WTC11 (cell line): Measurements from ENCODE around the gene S100P. TPM values are rescaled to one million over a fixed set of nuclear protein-coding genes. Genes with fewer than 3 reads are reported as not detected.

Source experiments
- ATAC-seq: fragments of 200-7000 bp; cut with Tn5 transposase; 2 replicates; pipeline ENCODE4 v1.10.0; 2021; ENCODE audit warnings: mild to moderate bottlenecking, moderate library complexity
- CTCF ChIA-PET: fragments of 300-600 bp; sonication (Branson Sonifier 250); formaldehyde crosslinking; loops from one replicate; lab custom pipeline; 2021; ENCODE audit warnings: antibody characterized with exemption; lab: Charles Lee
- POLR2A ChIA-PET: fragments of 350-600 bp; sonication (Branson Sonifier 250); formaldehyde crosslinking; loops from one replicate; lab custom pipeline; 2021; ENCODE audit warnings: antibody characterized with exemption; lab: Charles Lee
- DNase-seq: peaks from one replicate; pipeline ENCODE4 v3.0.0; 2021; ENCODE audit warnings: low spot score
- H3K27ac Mint-ChIP-seq: 2 replicates; pipeline ENCODE4 v1.8.0; 2021; ENCODE audit warnings: mixed read lengths
- H3K27me3 Mint-ChIP-seq: 2 replicates; pipeline ENCODE4 v1.8.0; 2021; ENCODE audit warnings: low read depth, mild to moderate bottlenecking, moderate library complexity, mixed read lengths
- H3K36me3 Mint-ChIP-seq: 2 replicates; pipeline ENCODE4 v1.8.0; 2021; ENCODE audit warnings: mixed read lengths
- H3K4me1 Mint-ChIP-seq: 2 replicates; pipeline ENCODE4 v1.8.0; 2022; ENCODE audit warnings: mixed read lengths
- H3K4me3 Mint-ChIP-seq: 2 replicates; pipeline ENCODE4 v1.8.0; 2021; ENCODE audit warnings: mild to moderate bottlenecking, moderate library complexity, mixed read lengths
- H3K9me3 Mint-ChIP-seq: 2 replicates; pipeline ENCODE4 v1.8.0; 2021; ENCODE audit warnings: mixed read lengths
- CREM ChIP-seq: sonication (generic); formaldehyde crosslinking; IDR thresholded peaks from 2 replicates; pipeline ENCODE4 v1.8.1; 2022; ENCODE audit warnings: mild to moderate bottlenecking, missing genetic modification reagents, moderate library complexity
- ETV6 ChIP-seq: sonication (generic); formaldehyde crosslinking; IDR thresholded peaks from 2 replicates; pipeline ENCODE4 v1.8.1; 2022; ENCODE audit warnings: mild to moderate bottlenecking, missing genetic modification reagents
- FOXJ3 ChIP-seq: sonication (generic); formaldehyde crosslinking; IDR thresholded peaks from 2 replicates; pipeline ENCODE4 v1.9.0; 2021; ENCODE audit warnings: missing genetic modification reagents, mild to moderate bottlenecking, borderline replicate concordance
- FOXP1 ChIP-seq: sonication (generic); formaldehyde crosslinking; IDR thresholded peaks from 2 replicates; pipeline ENCODE4 v1.8.0; 2022; ENCODE audit warnings: missing genetic modification reagents, mild to moderate bottlenecking, moderate library complexity, borderline replicate concordance
- GABPB1 ChIP-seq: sonication (generic); formaldehyde crosslinking; IDR thresholded peaks from 2 replicates; pipeline ENCODE4 v1.8.1; 2023; ENCODE audit warnings: mild to moderate bottlenecking, missing genetic modification reagents
- HMGA2 ChIP-seq: fragments of 250-450 bp; sonication (Bioruptor Pico); IDR thresholded peaks from 2 replicates; pipeline ENCODE4 v1.4.0; 2021; ENCODE audit warnings: mild to moderate bottlenecking, moderate library complexity
- MLX ChIP-seq: sonication (generic); formaldehyde crosslinking; IDR thresholded peaks from 2 replicates; pipeline ENCODE4 v1.8.1; 2023; ENCODE audit warnings: mild to moderate bottlenecking, missing genetic modification reagents, moderate library complexity
- MXD4 ChIP-seq: fragments of 250-450 bp; sonication (Bioruptor Pico); IDR thresholded peaks from 2 replicates; pipeline ENCODE4 v1.8.0; 2021; ENCODE audit warnings: mild to moderate bottlenecking, moderate library complexity, borderline replicate concordance
- PRDM15 ChIP-seq: sonication (generic); formaldehyde crosslinking; IDR thresholded peaks from 2 replicates; pipeline ENCODE4 v1.8.0; 2022; ENCODE audit warnings: missing genetic modification reagents
- SMAD4 ChIP-seq: sonication (generic); formaldehyde crosslinking; IDR thresholded peaks from 2 replicates; pipeline ENCODE4 v1.8.0; 2022; ENCODE audit warnings: mild to moderate bottlenecking, missing genetic modification reagents
- STAT6 ChIP-seq: sonication (generic); formaldehyde crosslinking; conservative IDR thresholded peaks from 2 replicates; pipeline ENCODE4 v1.8.1; 2023; ENCODE audit warnings: mild to moderate bottlenecking, low read depth, missing genetic modification reagents, moderate library complexity
- ZNF121 ChIP-seq: sonication (generic); formaldehyde crosslinking; IDR thresholded peaks from 2 replicates; pipeline ENCODE4 v1.8.0; 2023; ENCODE audit warnings: missing genetic modification reagents
- ZNF317 ChIP-seq: sonication (generic); formaldehyde crosslinking; IDR thresholded peaks from 2 replicates; pipeline ENCODE4 v1.8.1; 2023; ENCODE audit warnings: low read depth, mild to moderate bottlenecking, moderate library complexity, missing genetic modification reagents, borderline replicate concordance
- ZNF671 ChIP-seq: fragments of 250-450 bp; sonication (Bioruptor Pico); IDR thresholded peaks from 2 replicates; pipeline ENCODE4 v1.8.0; 2021; ENCODE audit warnings: mild to moderate bottlenecking
- total RNA-seq: library from RNA; stranded (reverse); gene quantifications from 3 replicates; pipeline ENCODE4 v1.2.3, GENCODE V29; 2021
- TF ChIP-seq, protein P1 (sequence below): sonication (generic); formaldehyde crosslinking; IDR thresholded peaks from 2 replicates; pipeline ENCODE4 v1.8.0; 2022; ENCODE audit warnings: mild to moderate bottlenecking, missing genetic modification reagents
- TF ChIP-seq, protein P2 (sequence below): fragments of 250-450 bp; sonication (Bioruptor Pico); IDR thresholded peaks from 2 replicates; pipeline ENCODE4 v1.9.0; 2021; ENCODE audit warnings: mild to moderate bottlenecking
- TF ChIP-seq, protein P3 (sequence below): sonication (generic); formaldehyde crosslinking; IDR thresholded peaks from 2 replicates; pipeline ENCODE4 v1.8.1; 2023; ENCODE audit warnings: mild to moderate bottlenecking, moderate library complexity, missing genetic modification reagents

The S100P gene
- total RNA-seq, 1 experiment from 2014 or later, result not detected

- Mint-ChIP-seq H3K27ac (no peak overlapping the region), H3K9me3 (no peaks in the 10 kb centered on the region), H3K4me3 (no peak overlapping the region), H3K27me3 (no peaks in the 10 kb centered on the region), H3K36me3 (no peaks in the 10 kb centered on the region), H3K4me1 (peaks cover 15% of the 10 kb centered on the region)
- DNase-seq, result no peak
- ATAC-seq, result no peak
- POLR2A ChIA-PET, result no interaction called here
- TF ChIP-seq ZNF317 (CRISPR knock-in tag) (no peak), FOXJ3 (CRISPR knock-in tag) (no peak)
- TF ChIP-seq, protein P1, sequence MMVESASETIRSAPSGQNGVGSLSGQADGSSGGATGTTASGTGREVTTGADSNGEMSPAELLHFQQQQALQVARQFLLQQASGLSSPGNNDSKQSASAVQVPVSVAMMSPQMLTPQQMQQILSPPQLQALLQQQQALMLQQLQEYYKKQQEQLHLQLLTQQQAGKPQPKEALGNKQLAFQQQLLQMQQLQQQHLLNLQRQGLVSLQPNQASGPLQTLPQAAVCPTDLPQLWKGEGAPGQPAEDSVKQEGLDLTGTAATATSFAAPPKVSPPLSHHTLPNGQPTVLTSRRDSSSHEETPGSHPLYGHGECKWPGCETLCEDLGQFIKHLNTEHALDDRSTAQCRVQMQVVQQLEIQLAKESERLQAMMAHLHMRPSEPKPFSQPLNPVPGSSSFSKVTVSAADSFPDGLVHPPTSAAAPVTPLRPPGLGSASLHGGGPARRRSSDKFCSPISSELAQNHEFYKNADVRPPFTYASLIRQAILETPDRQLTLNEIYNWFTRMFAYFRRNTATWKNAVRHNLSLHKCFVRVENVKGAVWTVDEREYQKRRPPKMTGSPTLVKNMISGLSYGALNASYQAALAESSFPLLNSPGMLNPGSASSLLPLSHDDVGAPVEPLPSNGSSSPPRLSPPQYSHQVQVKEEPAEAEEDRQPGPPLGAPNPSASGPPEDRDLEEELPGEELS, result no peak
- CTCF ChIA-PET, result interaction anchor here (1.0 to 1.2 kb wide), 2 partner anchors 13 to 30 kb away, joined by 5 to 8 read pairs; no protein-coding TSS in a partner anchor
These were observed 661 bp downstream of the S100P start for GRCh38 chr4:6694177-6694901.

DNA sequence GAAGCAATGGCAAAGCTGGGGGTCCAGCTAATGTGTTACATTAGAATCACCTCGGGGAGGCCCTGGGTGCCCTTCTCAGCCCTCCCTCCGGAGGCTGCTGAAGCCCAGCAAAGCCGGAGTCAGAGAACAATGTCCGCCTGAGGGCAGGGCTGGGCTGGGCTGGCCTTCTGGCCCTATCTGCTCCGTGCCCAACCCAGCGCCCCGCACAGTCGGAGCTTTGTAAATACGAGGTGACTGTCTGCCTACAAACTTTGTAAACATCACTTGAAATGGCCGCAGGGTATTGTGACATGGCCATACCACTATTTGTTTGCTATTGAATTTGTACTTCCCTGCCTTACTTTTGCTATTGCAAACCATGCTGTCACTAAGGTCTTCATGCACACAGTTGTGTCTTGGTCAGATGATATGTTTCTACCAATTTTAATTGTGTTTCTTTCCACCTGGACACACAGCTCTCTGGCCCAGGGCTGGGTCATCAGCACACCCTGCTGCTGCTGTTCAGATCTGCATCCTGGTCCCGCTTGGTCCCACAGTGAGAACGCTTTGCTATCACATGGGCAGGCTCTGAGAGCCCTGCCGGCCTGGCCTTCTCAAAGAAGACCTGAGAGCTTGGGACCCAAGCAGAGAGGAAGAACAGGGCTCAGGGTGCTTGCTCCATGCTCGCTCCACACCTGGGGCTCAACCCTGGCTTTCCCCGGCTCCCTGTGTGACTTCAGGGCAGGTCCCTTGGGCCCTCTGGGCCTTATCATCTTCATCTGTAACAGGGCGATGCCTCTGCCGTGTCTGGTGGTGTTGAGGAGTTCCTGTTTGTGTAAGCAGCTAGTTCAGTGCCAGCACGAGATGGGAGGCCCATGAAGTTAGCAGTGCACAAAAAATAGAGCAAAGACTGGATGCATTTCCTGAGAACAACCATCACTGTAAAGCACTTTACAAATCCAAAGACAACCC, 2.3 kb downstream of the S100P start:
- no peak for TF ChIP-seq MLX (CRISPR knock-in tag)
- peak; percentile 98 for TF ChIP-seq GABPB1 (CRISPR knock-in tag)
- no peak for TF ChIP-seq FOXP1
- no peak for TF ChIP-seq SMAD4 (CRISPR knock-in tag)
- TF ChIP-seq, all 79 proteins: peak for 1
- Mint-ChIP-seq H3K27me3 (no peaks in the 10 kb centered on the region), H3K36me3 (peaks cover 5% of the 10 kb centered on the region; the same call in 1 of the 2 replicates), H3K27ac (peak overlapping the region; percentile 76; the same call in 1 of the 2 replicates), H3K9me3 (no peaks in the 10 kb centered on the region), H3K4me3 (no peak overlapping the region), H3K4me1 (peaks cover 3% of the 10 kb centered on the region; the same call in 1 of the 2 replicates)
- POLR2A ChIA-PET, result interaction anchor here (0.6 kb wide), 1 partner anchor 43 kb away, joined by 3 read pairs; no protein-coding TSS in a partner anchor
- CTCF ChIA-PET, result interaction anchor here (1.8 kb wide), 1 partner anchor 15 kb away, joined by 6 read pairs; no protein-coding TSS in a partner anchor
- no peak for ATAC-seq
- no peak for DNase-seq

GRCh38 chr4:6696611-6697010, 2.9 kb downstream of the S100P start:
- Mint-ChIP-seq H3K27ac (no peak overlapping the region), H3K4me3 (no peak overlapping the region), H3K27me3 (no peaks in the 10 kb centered on the region), H3K36me3 (peaks cover 5% of the 10 kb centered on the region; the same call in 1 of the 2 replicates), H3K9me3 (no peaks in the 10 kb centered on the region), H3K4me1 (peaks cover 3% of the 10 kb centered on the region; the same call in 1 of the 2 replicates)
- no peak for DNase-seq
- POLR2A ChIA-PET, result interaction anchor here (0.6 kb wide), 1 partner anchor 42 kb away, joined by 3 read pairs; no protein-coding TSS in a partner anchor
- CTCF ChIA-PET, result interaction anchor here (1.8 kb wide), 1 partner anchor 16 kb away, joined by 6 read pairs; no protein-coding TSS in a partner anchor
- ATAC-seq, result no peak
- TF ChIP-seq FOXP1 (no peak), PRDM15 (CRISPR knock-in tag) (no peak), CREM (CRISPR knock-in tag) (no peak), ZNF121 (no peak), HMGA2 (no peak), MXD4 (CRISPR knock-in tag) (no peak), ETV6 (no peak), ZNF671 (CRISPR knock-in tag) (no peak), STAT6 (CRISPR knock-in tag) (no peak)
- TF ChIP-seq, protein P2, sequence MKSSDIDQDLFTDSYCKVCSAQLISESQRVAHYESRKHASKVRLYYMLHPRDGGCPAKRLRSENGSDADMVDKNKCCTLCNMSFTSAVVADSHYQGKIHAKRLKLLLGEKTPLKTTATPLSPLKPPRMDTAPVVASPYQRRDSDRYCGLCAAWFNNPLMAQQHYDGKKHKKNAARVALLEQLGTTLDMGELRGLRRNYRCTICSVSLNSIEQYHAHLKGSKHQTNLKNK, result no peak
- TF ChIP-seq, protein P3, sequence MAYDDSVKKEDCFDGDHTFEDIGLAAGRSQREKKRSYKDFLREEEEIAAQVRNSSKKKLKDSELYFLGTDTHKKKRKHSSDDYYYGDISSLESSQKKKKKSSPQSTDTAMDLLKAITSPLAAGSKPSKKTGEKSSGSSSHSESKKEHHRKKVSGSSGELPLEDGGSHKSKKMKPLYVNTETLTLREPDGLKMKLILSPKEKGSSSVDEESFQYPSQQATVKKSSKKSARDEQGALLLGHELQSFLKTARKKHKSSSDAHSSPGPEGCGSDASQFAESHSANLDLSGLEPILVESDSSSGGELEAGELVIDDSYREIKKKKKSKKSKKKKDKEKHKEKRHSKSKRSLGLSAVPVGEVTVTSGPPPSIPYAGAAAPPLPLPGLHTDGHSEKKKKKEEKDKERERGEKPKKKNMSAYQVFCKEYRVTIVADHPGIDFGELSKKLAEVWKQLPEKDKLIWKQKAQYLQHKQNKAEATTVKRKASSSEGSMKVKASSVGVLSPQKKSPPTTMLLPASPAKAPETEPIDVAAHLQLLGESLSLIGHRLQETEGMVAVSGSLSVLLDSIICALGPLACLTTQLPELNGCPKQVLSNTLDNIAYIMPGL (CRISPR knock-in tag), result no peak
